ENCODE results near the gene SOCS3. TPM values are rescaled to one million over a fixed set of nuclear protein-coding genes. Genes with fewer than 3 reads are reported as not detected.

The SOCS3 gene
- total RNA-seq, 2 donors from 2014 or later, result 39.9 to 56.8 TPM

DNA sequence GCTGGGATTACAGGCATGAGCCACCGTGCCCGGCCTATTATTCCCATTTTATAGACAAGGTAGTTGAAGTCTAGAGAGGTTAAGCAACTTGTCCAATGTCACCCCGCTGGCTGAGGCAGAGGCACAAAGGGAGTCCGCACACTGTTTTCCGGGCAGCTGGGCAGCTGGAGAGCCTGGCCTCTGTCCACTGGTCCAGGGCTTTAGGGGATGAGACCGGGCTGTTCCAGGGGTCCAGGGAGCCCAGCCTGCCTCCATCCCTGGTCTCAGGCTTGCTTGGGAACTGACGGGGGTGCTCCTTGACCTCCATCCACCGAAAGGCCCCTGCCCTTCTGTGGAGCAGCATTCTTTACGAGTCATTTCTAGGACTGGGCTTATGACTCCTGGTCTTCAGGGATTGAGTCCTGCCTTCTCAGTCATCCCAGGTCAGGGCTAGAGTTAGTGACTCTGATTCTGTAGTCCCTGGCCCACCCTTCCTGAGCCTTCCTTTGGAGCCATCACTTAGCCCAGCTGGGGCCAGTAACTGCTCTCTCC, 37.5 kb downstream of the SOCS3 start:
- H3K27me3 ChIP-seq, result no peaks in the 10 kb centered on the region
- peaks cover 0 to 46% of the 10 kb centered on the region in 2 donors for H3K4me1 ChIP-seq
- peak overlapping the region; percentile 76 to 84 for H3K27ac ChIP-seq
- TF ChIP-seq, protein P1, sequence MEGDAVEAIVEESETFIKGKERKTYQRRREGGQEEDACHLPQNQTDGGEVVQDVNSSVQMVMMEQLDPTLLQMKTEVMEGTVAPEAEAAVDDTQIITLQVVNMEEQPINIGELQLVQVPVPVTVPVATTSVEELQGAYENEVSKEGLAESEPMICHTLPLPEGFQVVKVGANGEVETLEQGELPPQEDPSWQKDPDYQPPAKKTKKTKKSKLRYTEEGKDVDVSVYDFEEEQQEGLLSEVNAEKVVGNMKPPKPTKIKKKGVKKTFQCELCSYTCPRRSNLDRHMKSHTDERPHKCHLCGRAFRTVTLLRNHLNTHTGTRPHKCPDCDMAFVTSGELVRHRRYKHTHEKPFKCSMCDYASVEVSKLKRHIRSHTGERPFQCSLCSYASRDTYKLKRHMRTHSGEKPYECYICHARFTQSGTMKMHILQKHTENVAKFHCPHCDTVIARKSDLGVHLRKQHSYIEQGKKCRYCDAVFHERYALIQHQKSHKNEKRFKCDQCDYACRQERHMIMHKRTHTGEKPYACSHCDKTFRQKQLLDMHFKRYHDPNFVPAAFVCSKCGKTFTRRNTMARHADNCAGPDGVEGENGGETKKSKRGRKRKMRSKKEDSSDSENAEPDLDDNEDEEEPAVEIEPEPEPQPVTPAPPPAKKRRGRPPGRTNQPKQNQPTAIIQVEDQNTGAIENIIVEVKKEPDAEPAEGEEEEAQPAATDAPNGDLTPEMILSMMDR (IDR thresholded peaks at IDR 0.05), result no peak
- no peak for DNase-seq (ENCODE audit: low spot score)
- H3K4me3 ChIP-seq, result no peak overlapping the region
- no peaks in the 10 kb centered on the region for H3K9me3 ChIP-seq
- no peaks in the 10 kb centered on the region for H3K36me3 ChIP-seq

DNA sequence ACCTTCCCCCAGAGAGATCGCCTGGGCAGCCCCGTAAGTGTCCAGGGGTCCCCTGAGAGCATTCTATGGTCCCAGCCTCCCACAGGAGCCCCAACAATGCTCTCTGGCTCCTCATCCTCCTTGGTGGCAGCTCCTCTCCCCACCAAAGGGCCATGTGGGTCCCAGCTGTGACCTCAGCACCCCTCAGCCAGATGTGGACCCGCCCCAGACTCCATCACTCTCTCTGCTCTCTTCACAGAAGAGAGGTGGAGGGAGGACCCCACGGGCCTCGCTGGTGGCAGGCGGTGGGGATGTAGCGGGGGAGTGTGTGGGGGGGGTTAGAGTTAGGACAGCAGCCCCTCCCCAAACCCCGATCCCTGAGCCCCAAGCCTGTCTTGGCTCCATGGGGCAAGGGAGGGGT, 41.0 kb downstream of the SOCS3 start:
- Histone ChIP-seq H3K27me3 (no peaks in the 10 kb centered on the region), H3K36me3 (no peaks in the 10 kb centered on the region), H3K4me3 (no peak overlapping the region), H3K4me1 (peaks cover 0 to 57% of the 10 kb centered on the region in 2 donors), H3K9me3 (no peaks in the 10 kb centered on the region), H3K27ac (no peak overlapping the region)
- TF ChIP-seq, protein P1 (IDR thresholded peaks at IDR 0.05), result no peak
- no peak for DNase-seq (ENCODE audit: low spot score)

DNA sequence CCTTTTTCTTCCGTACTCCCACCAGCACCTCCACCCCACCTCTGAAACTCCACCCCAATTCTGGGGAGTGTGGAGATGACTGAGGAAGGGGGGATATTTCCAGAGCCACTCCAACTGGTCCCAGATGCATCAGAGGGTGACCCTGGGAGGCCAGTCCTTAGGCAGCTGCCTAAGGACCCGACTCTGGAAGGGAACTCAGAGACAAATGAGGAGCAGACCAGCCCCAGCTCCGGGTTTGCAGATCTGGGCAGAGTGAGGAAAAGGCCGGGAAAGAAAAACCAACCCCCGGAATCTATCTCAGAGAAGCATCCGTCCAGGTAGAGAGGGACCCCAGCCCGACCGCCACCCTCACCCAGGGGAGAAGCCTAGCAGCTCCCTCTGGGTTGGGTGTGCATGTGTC, 41.5 kb downstream of the SOCS3 start:
- Histone ChIP-seq H3K27ac (no peak overlapping the region), H3K36me3 (no peaks in the 10 kb centered on the region), H3K9me3 (no peaks in the 10 kb centered on the region), H3K4me1 (peaks cover 0 to 57% of the 10 kb centered on the region in 2 donors), H3K4me3 (no peak overlapping the region), H3K27me3 (no peaks in the 10 kb centered on the region)
- no peak for DNase-seq (ENCODE audit: low spot score)
- TF ChIP-seq, protein P1 (IDR thresholded peaks at IDR 0.05), result no peak

DNA sequence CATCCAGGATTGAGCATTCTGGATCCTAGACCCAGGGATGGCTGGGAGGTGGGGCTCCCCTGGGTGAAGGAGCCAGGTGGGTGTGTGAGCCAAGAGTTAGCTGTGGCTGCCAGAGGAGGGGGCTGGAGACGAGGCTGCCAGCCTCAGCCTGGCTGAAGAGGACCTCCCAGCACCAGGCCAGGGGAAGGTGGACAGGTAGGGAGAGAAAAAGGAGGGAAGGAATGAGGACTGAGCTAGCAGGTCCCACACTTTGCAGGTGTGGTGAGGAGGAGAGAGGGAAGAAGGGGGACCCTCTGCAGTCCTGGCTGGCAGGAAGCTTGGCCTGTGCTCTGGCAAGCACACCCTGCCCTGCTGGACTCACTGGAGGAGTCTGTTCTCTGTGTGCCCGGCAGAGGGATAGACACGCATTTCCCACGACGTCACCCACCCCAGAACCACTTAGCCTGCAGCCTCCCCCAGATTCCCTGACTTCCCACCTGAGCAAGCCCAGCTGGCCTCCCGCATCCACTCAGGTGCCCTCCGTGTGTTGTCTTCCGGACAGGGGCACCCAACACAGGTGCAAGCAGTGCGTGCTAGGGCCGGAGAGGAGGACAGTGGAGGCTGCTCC, 42.0 kb downstream of the SOCS3 start:
- Histone ChIP-seq H3K4me3 (no peak overlapping the region), H3K36me3 (no peaks in the 10 kb centered on the region), H3K4me1 (peaks cover 0 to 52% of the 10 kb centered on the region in 2 donors), H3K9me3 (no peaks in the 10 kb centered on the region), H3K27ac (no peak overlapping the region), H3K27me3 (no peaks in the 10 kb centered on the region)
- TF ChIP-seq, protein P1 (IDR thresholded peaks at IDR 0.05), result no peak
- DNase-seq (ENCODE audit: low spot score), result no peak

DNA sequence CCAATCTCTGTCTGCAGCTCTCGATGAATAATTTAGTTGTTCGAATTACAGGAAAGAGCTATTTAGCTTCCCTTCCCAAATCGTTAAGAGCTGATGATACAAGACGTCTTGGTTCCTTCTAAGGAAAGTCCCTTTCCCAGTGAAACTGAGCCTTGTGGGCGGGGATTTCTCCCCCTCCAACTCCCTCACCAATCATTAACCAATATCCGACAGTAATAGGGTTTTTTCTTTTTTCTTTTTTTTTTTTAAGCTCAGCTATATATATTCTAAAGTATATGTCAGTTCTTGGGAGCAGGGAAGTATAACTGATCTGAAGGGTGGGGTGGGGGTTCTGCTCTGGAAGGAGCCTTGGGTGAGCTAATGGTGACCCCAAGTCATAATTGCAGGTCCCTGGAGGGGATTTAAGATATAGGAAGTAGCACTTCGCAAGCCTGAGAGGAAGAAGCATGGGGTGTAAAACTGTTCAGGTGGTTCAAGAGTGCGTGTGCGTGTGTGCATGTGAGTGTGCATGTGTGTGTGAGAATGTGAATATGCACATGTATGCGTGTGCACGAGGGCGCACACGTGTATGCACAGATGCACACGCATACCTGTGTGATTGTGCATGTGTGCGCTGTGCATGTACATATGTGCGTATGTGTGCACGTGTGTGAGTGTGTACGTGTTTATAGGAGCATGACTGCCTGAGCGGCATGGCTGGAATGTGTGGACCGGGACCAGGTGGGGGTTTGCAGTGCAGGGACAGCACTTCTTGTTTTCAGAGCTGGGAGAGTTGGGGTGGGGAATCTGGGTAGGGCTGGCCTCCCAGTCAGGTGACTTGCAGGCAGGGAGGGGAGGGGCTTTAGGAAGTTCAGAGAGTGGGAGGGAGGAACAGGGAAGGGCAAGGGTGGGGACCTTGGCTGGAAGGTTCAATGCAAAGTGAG, 42.7 kb downstream of the SOCS3 start:
- H3K36me3 ChIP-seq, result no peaks in the 10 kb centered on the region
- peak overlapping the region; percentile 56 for H3K27ac ChIP-seq
- no peak overlapping the region for H3K4me3 ChIP-seq
- TF ChIP-seq, protein P1 (IDR thresholded peaks at IDR 0.05), result no peak
- no peak for DNase-seq (ENCODE audit: low spot score)
- no peaks in the 10 kb centered on the region for H3K9me3 ChIP-seq
- peaks cover 0 to 44% of the 10 kb centered on the region in 2 donors for H3K4me1 ChIP-seq
- H3K27me3 ChIP-seq, result no peaks in the 10 kb centered on the region

Data from right atrium auricular region (tissue), 2 donors.